HepG2 (cell line): ENCODE data around the gene ZNF829. TPM values are rescaled to one million over a fixed set of nuclear protein-coding genes. Genes with fewer than 3 reads are reported as not detected.
A peak's percentile ranks its signal among the peaks of the same experiment; 100 is the strongest.

ENCODE experiments used
- AGO1 ChIP-seq: fragments of 200-400 bp; formaldehyde crosslinking; IDR thresholded peaks from 2 replicates; pipeline ENCODE4 v1.6.1; 2017; ENCODE audit warnings: mild to moderate bottlenecking, low read depth, low read length, moderate library complexity; ENCODE audit not compliant: poor library complexity, severe bottlenecking
- ATM ChIP-seq: fragments of 450-650 bp; IDR thresholded peaks from 2 replicates; pipeline ENCODE4 v1.7.1; 2017; ENCODE audit warnings: mild to moderate bottlenecking, borderline replicate concordance
- BRCA1 ChIP-seq: sonication (generic); formaldehyde crosslinking; IDR thresholded peaks from 2 replicates; pipeline ENCODE4 v1.4.0; 2020; ENCODE audit warnings: missing genetic modification reagents
- ELF3 ChIP-seq: IDR thresholded peaks from 2 replicates; pipeline ENCODE4 v1.6.1; 2016; ENCODE audit warnings: missing genetic modification reagents, missing compliant biosample characterization
- IKZF4 ChIP-seq: sonication (generic); formaldehyde crosslinking; IDR thresholded peaks from 2 replicates; pipeline ENCODE4 v1.5.1; 2020; ENCODE audit warnings: borderline replicate concordance, mild to moderate bottlenecking, low read depth, missing genetic modification reagents; ENCODE audit errors: not compliant biosample characterization
- KAT7 ChIP-seq: IDR thresholded peaks from 2 replicates; pipeline ENCODE4 v1.6.1; 2018; ENCODE audit warnings: borderline replicate concordance, missing compliant biosample characterization
- MAFK ChIP-seq, 2 experiments: IDR thresholded peaks in 1 of 2; conservative IDR thresholded peaks in 1 of 2; 2 replicates each; pipeline ENCODE4 v1.6.1; 2011; ENCODE audit warnings: improper control_type of control experiment in 2 of 2, low read length in 2 of 2
- RFX1 ChIP-seq: fragments of 450-650 bp; IDR thresholded peaks from 2 replicates; pipeline ENCODE4 v1.6.1; 2017
- SIX1 ChIP-seq: sonication (generic); formaldehyde crosslinking; IDR thresholded peaks from 2 replicates; pipeline ENCODE4 v1.4.0; 2020; ENCODE audit warnings: missing genetic modification reagents, borderline replicate concordance
- SMAD3 ChIP-seq: sonication (generic); formaldehyde crosslinking; IDR thresholded peaks from 2 replicates; pipeline ENCODE4 v1.4.0; 2020; ENCODE audit warnings: missing genetic modification reagents
- SP5 ChIP-seq: IDR thresholded peaks from 2 replicates; pipeline ENCODE4 v1.6.1; 2016; ENCODE audit warnings: low read depth, borderline replicate concordance
- SUZ12 ChIP-seq: fragments of 150-350 bp; IDR thresholded peaks from 2 replicates; pipeline ENCODE4 v1.6.1; 2014; ENCODE audit warnings: low read depth, low read length
- ZNF264 ChIP-seq: sonication (generic); formaldehyde crosslinking; IDR thresholded peaks from 2 replicates; pipeline ENCODE4 v1.4.0; 2020; ENCODE audit warnings: missing genetic modification reagents
- ZNF382 ChIP-seq: sonication (generic); formaldehyde crosslinking; IDR thresholded peaks from 2 replicates; pipeline ENCODE4 v1.5.0; 2020; ENCODE audit warnings: missing genetic modification reagents, mild to moderate bottlenecking, borderline replicate concordance
- ZNF850 ChIP-seq: sonication (generic); formaldehyde crosslinking; conservative IDR thresholded peaks from 2 replicates; pipeline ENCODE4 v1.9.0; 2021; ENCODE audit warnings: mild to moderate bottlenecking, missing genetic modification reagents
- polyA plus RNA-seq, 8 experiments: library from polyadenylated mRNA; depleted of rRNA in 3 of 8; stranded (reverse) in 7 of 8; unstranded in 1 of 8; fragments of >200 nt; fragmentation: Illumina TruSeq in 4 of 8; extraction: Trizol in 4 of 8; gene quantifications; 2 replicates each; pipeline versions ENCODE4 v1.2.1 to v1.2.3, GENCODE V29; 2011 to 2016; ENCODE audit warnings: low read depth in 4 of 8, missing spikeins in 1 of 8, mixed read lengths in 1 of 8; ENCODE audit not compliant: insufficient read depth in 1 of 8
- total RNA-seq, 5 experiments: library from RNA; depleted of rRNA; stranded (reverse); fragments of >200 nt; fragmentation: Illumina TruSeq; extraction: Trizol; gene quantifications; 2 replicates each; pipeline ENCODE4 v1.2.3, GENCODE V29; 2016; ENCODE audit warnings: low read depth in 1 of 5
- TF ChIP-seq, protein P1 (sequence below): sonication (generic); formaldehyde crosslinking; IDR thresholded peaks from 2 replicates; pipeline ENCODE4 v1.8.0; 2022; ENCODE audit warnings: missing genetic modification reagents, mild to moderate bottlenecking, moderate library complexity, borderline replicate concordance
- TF ChIP-seq, protein P2 (sequence below): sonication (generic); formaldehyde crosslinking; conservative IDR thresholded peaks from 2 replicates; pipeline ENCODE4 v1.5.0; 2020; ENCODE audit warnings: missing genetic modification reagents
- TF ChIP-seq, protein P3 (sequence below): sonication (generic); IDR thresholded peaks from 2 replicates; pipeline ENCODE4 v1.6.1; 2016; ENCODE audit warnings: low read depth, borderline replicate concordance
- TF ChIP-seq, protein P4 (sequence below): sonication (generic); formaldehyde crosslinking; IDR thresholded peaks from 2 replicates; pipeline ENCODE4 v1.8.0; 2022; ENCODE audit warnings: mild to moderate bottlenecking, missing genetic modification reagents
- TF ChIP-seq, protein P5 (sequence below): sonication (generic); formaldehyde crosslinking; IDR thresholded peaks from 2 replicates; pipeline ENCODE4 v1.5.0; 2020; ENCODE audit warnings: mild to moderate bottlenecking, missing genetic modification reagents

The ZNF829 gene
- total and polyA plus RNA-seq, 2 of the 13 experiments (the other 11 are each of a cell fraction or from before 2014, with no cell fraction given), result 0.15 to 0.86 TPM

DNA sequence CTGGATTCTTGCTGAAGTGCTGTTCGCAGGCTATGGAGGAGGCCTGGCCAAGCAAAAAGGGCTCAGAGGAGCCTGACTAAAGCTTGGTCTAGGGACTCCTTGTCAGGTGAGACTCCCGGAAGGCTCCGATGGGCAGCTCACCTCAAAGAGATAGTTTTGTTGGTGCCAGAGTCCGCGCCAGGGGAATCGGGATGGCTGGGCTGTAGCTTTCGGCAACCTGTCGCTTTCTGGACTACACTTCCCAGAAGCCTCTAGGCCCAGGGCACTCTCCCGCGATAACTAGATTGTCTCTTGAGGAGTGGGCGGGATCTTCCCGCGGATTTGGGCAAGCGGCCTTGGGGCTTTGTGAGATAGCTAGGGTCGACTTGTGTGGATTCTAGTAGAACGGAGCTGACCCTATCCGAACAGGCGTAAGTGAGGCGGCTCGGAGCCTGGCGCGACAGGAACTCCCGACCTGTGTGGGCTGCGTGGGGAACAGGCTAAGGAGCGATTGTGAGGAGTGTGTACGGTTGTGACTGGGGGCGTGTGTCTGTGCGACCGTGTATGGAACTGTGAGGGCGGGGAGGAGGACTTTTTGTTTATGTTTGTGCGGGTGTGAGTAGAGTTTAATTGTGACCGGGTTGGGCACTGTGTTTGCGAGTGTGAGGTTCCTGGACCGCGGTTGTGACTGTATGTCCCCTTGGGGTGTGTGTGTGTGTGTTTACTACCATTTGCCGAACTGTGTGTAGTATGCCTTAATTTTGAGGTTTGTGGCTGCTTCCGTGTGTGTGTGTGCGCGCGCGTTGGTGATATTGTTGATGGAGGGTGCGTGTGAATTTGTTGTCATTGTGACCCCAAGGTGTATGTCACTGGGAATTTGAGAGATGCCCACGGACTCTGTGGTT, 65.3 kb downstream of the ZNF829 start, which contains the start of gene ZNF345 (continued):
- TF ChIP-seq IKZF4 (CRISPR knock-in tag) (peak; percentile 59), ZNF850 (CRISPR knock-in tag) (0 out of 2 replicates have a peak, but pooled peaks have one; percentile 79), ELF3 (CRISPR knock-in tag) (peak; percentile 34), ATM (no peak), ZNF264 (CRISPR knock-in tag) (0 out of 2 replicates have a peak, but pooled peaks have one; percentile 14), SUZ12 (peak; percentile 72), ZNF382 (CRISPR knock-in tag) (no peak), SP5 (peak; percentile 59; the same call in 1 of the 2 replicates), KAT7 (CRISPR knock-in tag) (0 out of 2 replicates have a peak, but pooled peaks have one; percentile 36), BRCA1 (CRISPR knock-in tag) (no peak), SMAD3 (CRISPR knock-in tag) (no peak), RFX1 (no peak), MAFK (conservative IDR thresholded peaks at IDR 0.05 in 1 of 2, IDR thresholded peaks at IDR 0.05 in 1 of 2; ENCODE audit: low read length in 2 of 2) (no peak), AGO1 (no peak), SIX1 (no peak)
- TF ChIP-seq, protein P1, sequence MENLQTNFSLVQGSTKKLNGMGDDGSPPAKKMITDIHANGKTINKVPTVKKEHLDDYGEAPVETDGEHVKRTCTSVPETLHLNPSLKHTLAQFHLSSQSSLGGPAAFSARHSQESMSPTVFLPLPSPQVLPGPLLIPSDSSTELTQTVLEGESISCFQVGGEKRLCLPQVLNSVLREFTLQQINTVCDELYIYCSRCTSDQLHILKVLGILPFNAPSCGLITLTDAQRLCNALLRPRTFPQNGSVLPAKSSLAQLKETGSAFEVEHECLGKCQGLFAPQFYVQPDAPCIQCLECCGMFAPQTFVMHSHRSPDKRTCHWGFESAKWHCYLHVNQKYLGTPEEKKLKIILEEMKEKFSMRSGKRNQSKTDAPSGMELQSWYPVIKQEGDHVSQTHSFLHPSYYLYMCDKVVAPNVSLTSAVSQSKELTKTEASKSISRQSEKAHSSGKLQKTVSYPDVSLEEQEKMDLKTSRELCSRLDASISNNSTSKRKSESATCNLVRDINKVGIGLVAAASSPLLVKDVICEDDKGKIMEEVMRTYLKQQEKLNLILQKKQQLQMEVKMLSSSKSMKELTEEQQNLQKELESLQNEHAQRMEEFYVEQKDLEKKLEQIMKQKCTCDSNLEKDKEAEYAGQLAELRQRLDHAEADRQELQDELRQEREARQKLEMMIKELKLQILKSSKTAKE (CRISPR knock-in tag), result no peak
- TF ChIP-seq, protein P2, sequence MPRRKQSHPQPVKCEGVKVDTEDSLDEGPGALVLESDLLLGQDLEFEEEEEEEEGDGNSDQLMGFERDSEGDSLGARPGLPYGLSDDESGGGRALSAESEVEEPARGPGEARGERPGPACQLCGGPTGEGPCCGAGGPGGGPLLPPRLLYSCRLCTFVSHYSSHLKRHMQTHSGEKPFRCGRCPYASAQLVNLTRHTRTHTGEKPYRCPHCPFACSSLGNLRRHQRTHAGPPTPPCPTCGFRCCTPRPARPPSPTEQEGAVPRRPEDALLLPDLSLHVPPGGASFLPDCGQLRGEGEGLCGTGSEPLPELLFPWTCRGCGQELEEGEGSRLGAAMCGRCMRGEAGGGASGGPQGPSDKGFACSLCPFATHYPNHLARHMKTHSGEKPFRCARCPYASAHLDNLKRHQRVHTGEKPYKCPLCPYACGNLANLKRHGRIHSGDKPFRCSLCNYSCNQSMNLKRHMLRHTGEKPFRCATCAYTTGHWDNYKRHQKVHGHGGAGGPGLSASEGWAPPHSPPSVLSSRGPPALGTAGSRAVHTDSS, result no peak
- TF ChIP-seq, protein P3, sequence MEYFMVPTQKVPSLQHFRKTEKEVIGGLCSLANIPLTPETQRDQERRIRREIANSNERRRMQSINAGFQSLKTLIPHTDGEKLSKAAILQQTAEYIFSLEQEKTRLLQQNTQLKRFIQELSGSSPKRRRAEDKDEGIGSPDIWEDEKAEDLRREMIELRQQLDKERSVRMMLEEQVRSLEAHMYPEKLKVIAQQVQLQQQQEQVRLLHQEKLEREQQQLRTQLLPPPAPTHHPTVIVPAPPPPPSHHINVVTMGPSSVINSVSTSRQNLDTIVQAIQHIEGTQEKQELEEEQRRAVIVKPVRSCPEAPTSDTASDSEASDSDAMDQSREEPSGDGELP, result no peak
- TF ChIP-seq, protein P4, sequence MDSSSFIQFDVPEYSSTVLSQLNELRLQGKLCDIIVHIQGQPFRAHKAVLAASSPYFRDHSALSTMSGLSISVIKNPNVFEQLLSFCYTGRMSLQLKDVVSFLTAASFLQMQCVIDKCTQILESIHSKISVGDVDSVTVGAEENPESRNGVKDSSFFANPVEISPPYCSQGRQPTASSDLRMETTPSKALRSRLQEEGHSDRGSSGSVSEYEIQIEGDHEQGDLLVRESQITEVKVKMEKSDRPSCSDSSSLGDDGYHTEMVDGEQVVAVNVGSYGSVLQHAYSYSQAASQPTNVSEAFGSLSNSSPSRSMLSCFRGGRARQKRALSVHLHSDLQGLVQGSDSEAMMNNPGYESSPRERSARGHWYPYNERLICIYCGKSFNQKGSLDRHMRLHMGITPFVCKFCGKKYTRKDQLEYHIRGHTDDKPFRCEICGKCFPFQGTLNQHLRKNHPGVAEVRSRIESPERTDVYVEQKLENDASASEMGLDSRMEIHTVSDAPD (CRISPR knock-in tag), result no peak
- TF ChIP-seq, protein P5, sequence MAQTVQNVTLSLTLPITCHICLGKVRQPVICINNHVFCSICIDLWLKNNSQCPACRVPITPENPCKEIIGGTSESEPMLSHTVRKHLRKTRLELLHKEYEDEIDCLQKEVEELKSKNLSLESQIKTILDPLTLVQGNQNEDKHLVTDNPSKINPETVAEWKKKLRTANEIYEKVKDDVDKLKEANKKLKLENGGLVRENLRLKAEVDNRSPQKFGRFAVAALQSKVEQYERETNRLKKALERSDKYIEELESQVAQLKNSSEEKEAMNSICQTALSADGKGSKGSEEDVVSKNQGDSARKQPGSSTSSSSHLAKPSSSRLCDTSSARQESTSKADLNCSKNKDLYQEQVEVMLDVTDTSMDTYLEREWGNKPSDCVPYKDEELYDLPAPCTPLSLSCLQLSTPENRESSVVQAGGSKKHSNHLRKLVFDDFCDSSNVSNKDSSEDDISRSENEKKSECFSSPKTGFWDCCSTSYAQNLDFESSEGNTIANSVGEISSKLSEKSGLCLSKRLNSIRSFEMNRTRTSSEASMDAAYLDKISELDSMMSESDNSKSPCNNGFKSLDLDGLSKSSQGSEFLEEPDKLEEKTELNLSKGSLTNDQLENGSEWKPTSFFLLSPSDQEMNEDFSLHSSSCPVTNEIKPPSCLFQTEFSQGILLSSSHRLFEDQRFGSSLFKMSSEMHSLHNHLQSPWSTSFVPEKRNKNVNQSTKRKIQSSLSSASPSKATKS (CRISPR knock-in tag), result no peak
